IMR-90 (cell line): Measurements from ENCODE around the gene PLCL2. TPM values are rescaled to one million over a fixed set of nuclear protein-coding genes. Genes with fewer than 3 reads are reported as not detected.

Source experiments
- ATAC-seq: fragments of 200-7000 bp; cut with Tn5 transposase; 2 replicates; pipeline ENCODE4 v1.9.1; 2020; ENCODE audit warnings: low read depth, mild to moderate bottlenecking, moderate library complexity
- BruUV-seq: library from RNA; stranded (reverse); fragments of 400-500 nt; replicated peaks from 2 replicates; lab custom pipeline; 2021; lab: Mats Ljungman, UMichigan
- CTCF ChIA-PET: fragments of 300-600 bp; formaldehyde crosslinking; extraction: SDS; loops from one replicate; lab custom pipeline; 2021; ENCODE audit warnings: antibody characterized with exemption; lab: Yijun Ruan, JAX
- POLR2A ChIA-PET: fragments of 300-600 bp; sonication (Branson Sonifier 250); formaldehyde crosslinking; loops from one replicate; lab custom pipeline; 2022; ENCODE audit warnings: antibody characterized with exemption; ENCODE audit not compliant: unreplicated experiment; lab: Charles Lee
- DNase-seq: peaks from one replicate; pipeline ENCODE4 v3.0.0; 2013
- H2AFZ ChIP-seq: replicated peaks from 2 replicates; pipeline ENCODE3; 2013; ENCODE audit warnings: low read length, mild to moderate bottlenecking; ENCODE audit not compliant: poor library complexity
- H2AK5ac ChIP-seq: 2 replicates; pipeline ENCODE4 v1.6.1; 2013; ENCODE audit warnings: low read depth, low read length, inconsistent platforms
- H2AK9ac ChIP-seq: replicated peaks from 2 replicates; pipeline ENCODE3; 2013; ENCODE audit warnings: mild to moderate bottlenecking, low read depth, low read length, moderate library complexity; ENCODE audit not compliant: poor library complexity
- H2BK120ac ChIP-seq: 2 replicates; pipeline ENCODE4 v1.6.1; 2013; ENCODE audit warnings: low read depth, low read length, inconsistent platforms
- H2BK15ac ChIP-seq: 3 replicates; pipeline ENCODE4 v1.6.1; 2013; ENCODE audit warnings: low read depth, low read length, inconsistent platforms
- H2BK20ac ChIP-seq: 2 replicates; pipeline ENCODE4 v1.6.1; 2013; ENCODE audit warnings: low read depth, mild to moderate bottlenecking, inconsistent platforms, low read length, moderate library complexity
- H2BK5ac ChIP-seq: 2 replicates; pipeline ENCODE4 v1.6.1; 2013; ENCODE audit warnings: mild to moderate bottlenecking, low read depth, low read length, inconsistent platforms; ENCODE audit not compliant: poor library complexity, severe bottlenecking
- H3K14ac ChIP-seq: replicated peaks from 2 replicates; pipeline ENCODE4 v1.6.1; 2013; ENCODE audit warnings: low read depth, low read length, inconsistent platforms
- H3K18ac ChIP-seq: 2 replicates; pipeline ENCODE4 v1.6.1; 2013; ENCODE audit warnings: low read depth, low read length, control low read depth
- H3K23ac ChIP-seq: 2 replicates; pipeline ENCODE4 v1.6.1; 2013; ENCODE audit warnings: low read depth, low read length, inconsistent platforms
- H3K27ac ChIP-seq: 2 replicates; pipeline ENCODE4 v1.5.1; 2013; ENCODE audit warnings: mild to moderate bottlenecking, control low read depth, low read length; ENCODE audit not compliant: insufficient read depth
- H3K27me3 ChIP-seq: 2 replicates; pipeline ENCODE4 v1.6.1; 2013; ENCODE audit warnings: low read length; ENCODE audit not compliant: control insufficient read depth, insufficient read depth
- H3K36me3 ChIP-seq: 2 replicates; pipeline ENCODE4 v1.6.1; 2013; ENCODE audit warnings: low read length, mixed read lengths; ENCODE audit not compliant: control insufficient read depth, insufficient read depth
- H3K4ac ChIP-seq: 2 replicates; pipeline ENCODE4 v1.6.1; 2013; ENCODE audit warnings: low read depth, low read length, inconsistent platforms
- H3K4me1 ChIP-seq: 2 replicates; pipeline ENCODE4 v1.6.1; 2013; ENCODE audit warnings: low read length, mixed read lengths; ENCODE audit not compliant: control insufficient read depth, insufficient read depth
- H3K4me2 ChIP-seq: 2 replicates; pipeline ENCODE4 v1.6.1; 2013; ENCODE audit warnings: low read depth, mild to moderate bottlenecking, control low read depth, low read length, moderate library complexity
- H3K4me3 ChIP-seq: 2 replicates; pipeline ENCODE4 v1.5.1; 2013; ENCODE audit warnings: low read depth, mild to moderate bottlenecking, control low read depth, low read length, moderate library complexity; ENCODE audit not compliant: insufficient read depth
- H3K56ac ChIP-seq: 2 replicates; pipeline ENCODE4 v1.6.1; 2013; ENCODE audit warnings: low read length, inconsistent platforms; ENCODE audit not compliant: insufficient read depth; ENCODE audit errors: extremely low read depth
- H3K79me1 ChIP-seq, 2 experiments: 2 replicates each; pipeline ENCODE4 v1.6.1; 2013; ENCODE audit warnings: low read length in 2 of 2, inconsistent platforms in 1 of 2, low read depth in 1 of 2
- H3K9ac ChIP-seq: 2 replicates; pipeline ENCODE4 v1.6.1; 2013; ENCODE audit warnings: low read depth, low read length, control low read depth
- H3K9me1 ChIP-seq: 2 replicates; pipeline ENCODE4 v1.6.1; 2013; ENCODE audit warnings: low read length, inconsistent platforms; ENCODE audit not compliant: insufficient read depth
- H3K9me3 ChIP-seq: 2 replicates; pipeline ENCODE4 v1.6.1; 2013; ENCODE audit warnings: low read length; ENCODE audit not compliant: control insufficient read depth, insufficient read depth
- H4K20me1 ChIP-seq: 2 replicates; pipeline ENCODE4 v1.6.1; 2013; ENCODE audit warnings: low read length, inconsistent platforms; ENCODE audit not compliant: insufficient read depth
- H4K5ac ChIP-seq: 2 replicates; pipeline ENCODE4 v1.6.1; 2013; ENCODE audit warnings: mild to moderate bottlenecking, low read depth, low read length, control low read depth
- H4K8ac ChIP-seq, 2 experiments: 2 replicates each; pipeline ENCODE4 v1.6.1; 2013; ENCODE audit warnings: low read depth in 2 of 2, low read length in 2 of 2, control low read depth in 1 of 2, inconsistent platforms in 1 of 2
- H4K91ac ChIP-seq: 2 replicates; pipeline ENCODE4 v1.6.1; 2013; ENCODE audit warnings: low read depth, low read length, inconsistent platforms; ENCODE audit not compliant: insufficient read depth
- BHLHE40 ChIP-seq: fragments of 150-350 bp; IDR thresholded peaks from 2 replicates; pipeline ENCODE4 v1.6.1; 2016; ENCODE audit warnings: mild to moderate bottlenecking, low read depth, low read length
- CTCF ChIP-seq: conservative IDR thresholded peaks from 2 replicates; pipeline ENCODE4 v1.5.1; 2012; ENCODE audit warnings: mild to moderate bottlenecking, low read depth, low read length, improper control_type of control experiment
- MAZ ChIP-seq: IDR thresholded peaks from 2 replicates; pipeline ENCODE4 v1.6.1; 2012; ENCODE audit warnings: low read depth, mild to moderate bottlenecking, low read length, improper control_type of control experiment, moderate library complexity, borderline replicate concordance
- NFE2L2 ChIP-seq: fragments of 150-350 bp; IDR thresholded peaks from 2 replicates; pipeline ENCODE4 v1.6.1; 2016; ENCODE audit warnings: low read depth, mild to moderate bottlenecking, low read length
- RCOR1 ChIP-seq: IDR thresholded peaks from 2 replicates; pipeline ENCODE4 v1.6.1; 2012; ENCODE audit warnings: mild to moderate bottlenecking, low read length, improper control_type of control experiment; ENCODE audit not compliant: insufficient replicate concordance
- SMC3 ChIP-seq: fragments of 150-350 bp; IDR thresholded peaks from 2 replicates; pipeline ENCODE4 v1.6.1; 2016; ENCODE audit warnings: low read depth, mild to moderate bottlenecking, antibody characterized with exemption, low read length, moderate library complexity
- WGBS, 2 experiments: methylation state at CpG; one replicate each; pipeline versions ENCODE4 v1.1.5 to v1.1.7; 2013; ENCODE audit warnings: missing lambda C conversion rate in 2 of 2; ENCODE audit not compliant: insufficient read length in 1 of 2; ENCODE audit errors: extremely low coverage in 2 of 2; 5-methylcytosine and 5-hydroxymethylcytosine counted together
- dilution Hi-C: fragments of 300-500 bp; cut with HindIII; formaldehyde crosslinking; loops from one replicate; pipeline ENCODE4 v1.14.3; 2018; ENCODE audit warnings: low sequenced_read_pairs; ENCODE audit not compliant: unreplicated experiment
- in situ Hi-C: fragments of 300-500 bp; cut with MboI; formaldehyde crosslinking; loops from 3 replicates; pipeline ENCODE4 v1.14.3; 2019; ENCODE audit warnings: low sequenced_read_pairs, inconsistent platforms, mixed read lengths
- intact Hi-C: fragments of 100-400 bp; cut with micrococcal nuclease; formaldehyde crosslinking; loops from 2 replicates; pipeline ENCODE4 v1.10.0; 2022
- polyA plus RNA-seq, 3 experiments: library from polyadenylated mRNA; depleted of rRNA; stranded (reverse); fragments of >200 nt; gene quantifications; 2 replicates each; pipeline ENCODE4 v1.2.3, GENCODE V29; 2012; ENCODE audit warnings: low replicate concordance in 1 of 3
- total RNA-seq: library from RNA; depleted of rRNA; stranded (reverse); fragments of >200 nt; gene quantifications from 2 replicates; pipeline ENCODE4 v1.2.3, GENCODE V29; 2012

Gene PLCL2
- total and polyA plus RNA-seq, 2 of the 4 experiments (the other 2 are of a cell fraction): 0.92 to 3.8 TPM

- H2BK20ac ChIP-seq: no peak overlapping the region
- no peak overlapping the region for H4K91ac ChIP-seq
- no peak for TF ChIP-seq NFE2L2
- no peak for TF ChIP-seq SMC3
- no peak for TF ChIP-seq RCOR1
- TF ChIP-seq CTCF: no peak
- TF ChIP-seq MAZ: no peak
- no peak for TF ChIP-seq BHLHE40
- H3K14ac ChIP-seq: no peak overlapping the region
- H4K8ac ChIP-seq: no peak overlapping the region
- no peak overlapping the region for H3K4me3 ChIP-seq
- H3K23ac ChIP-seq: no peak overlapping the region
- no peak overlapping the region for H2BK5ac ChIP-seq
- H4K5ac ChIP-seq: no peak overlapping the region
- no peak overlapping the region for H3K4me2 ChIP-seq
- POLR2A ChIA-PET: no interaction called here
- H3K4me1 ChIP-seq: no peaks in the 10 kb centered on the region
- H3K9ac ChIP-seq: no peak overlapping the region
- H3K27me3 ChIP-seq: no peaks in the 10 kb centered on the region
- H3K79me1 ChIP-seq: no peaks in the 10 kb centered on the region
- WGBS, 2 experiments: no CpG with 5 or more reads among the region's 2 CpGs
- H3K18ac ChIP-seq: no peak overlapping the region
- DNase-seq: no peak
- dilution Hi-C loops (no loop called here), intact Hi-C loops (no loop called here), in situ Hi-C loops (no loop called here)
- H3K9me1 ChIP-seq: no peaks in the 10 kb centered on the region
- no peaks in the 10 kb centered on the region for H4K20me1 ChIP-seq
- no TSS peak for BruUV-seq
- CTCF ChIA-PET: no interaction called here
- no peak overlapping the region for H2BK120ac ChIP-seq
- no peaks in the 10 kb centered on the region for H3K9me3 ChIP-seq
- H3K4ac ChIP-seq: no peak overlapping the region
- ATAC-seq: no peak
- H2AFZ ChIP-seq: no peak overlapping the region
- H2BK15ac ChIP-seq: no peak overlapping the region
- H2AK5ac ChIP-seq: no peak overlapping the region
- H2AK9ac ChIP-seq: no peak overlapping the region
- no peak overlapping the region for H3K56ac ChIP-seq
- H3K27ac ChIP-seq: no peak overlapping the region
- no peaks in the 10 kb centered on the region for H3K36me3 ChIP-seq
These were observed 207.8 kb downstream of the PLCL2 start for GRCh38 chr3:17092583-17092933.
